Adrenal gland (tissue), 5 donors: ENCODE data around the gene MSMO1.

Source experiments
- CTCF ChIP-seq, 6 experiments: fragments of 450-650 bp in 4 of 6; fragments of 200-600 bp in 2 of 6; sonication (generic) in 1 of 6; IDR thresholded peaks; 1 replicate in 5 of 6; 2 replicates in 1 of 6; pipeline versions ENCODE4 v1.5.1 to v1.8.0; 2016 to 2021; ENCODE audit warnings: antibody characterized with exemption in 6 of 6, mild to moderate bottlenecking in 2 of 6, moderate library complexity in 1 of 6
- POLR2A ChIP-seq, 2 donors: fragments of 450-650 bp; IDR thresholded peaks; one replicate each; pipeline ENCODE4 v1.6.1; 2017; ENCODE audit warnings: antibody characterized with exemption in 2 of 2, mild to moderate bottlenecking in 2 of 2, moderate library complexity in 1 of 2
- donor health status: DM: no; HTN: no; CAD: no.

- TF ChIP-seq POLR2A (IDR thresholded peaks at IDR 0.05) = no peak
- TF ChIP-seq CTCF (IDR thresholded peaks at IDR 0.05) = no peak
Measured at GRCh38 chr4:165384186-165384585, 56.7 kb downstream of the MSMO1 start.
